Activated T-cell treated with anti-CD3 and anti-CD28 coated beads, Interleukin-2, amount 50 U/mL, for 4 hours (primary cell): ENCODE results near the gene AASS. TPM values are rescaled to one million over a fixed set of nuclear protein-coding genes. Genes with fewer than 3 reads are reported as not detected.

Experiments used
- ATAC-seq, 2 donors: fragments of 200-7000 bp; cut with Tn5 transposase; one replicate each; pipeline ENCODE4 v1.10.0; 2021
- DNase-seq: peaks from one replicate; pipeline ENCODE4 v3.0.0-alpha.2; 2020
- H3K27me3 Mint-ChIP-seq: one replicate; pipeline ENCODE4 v1.8.0; 2021; ENCODE audit warnings: low read depth, mixed read lengths
- H3K36me3 Mint-ChIP-seq: one replicate; pipeline ENCODE4 v1.8.0; 2022; ENCODE audit warnings: mixed read lengths; ENCODE audit not compliant: insufficient read depth
- H3K4me1 Mint-ChIP-seq: one replicate; pipeline ENCODE4 v1.8.0; 2021; ENCODE audit warnings: low read depth, mixed read lengths
- H3K4me3 Mint-ChIP-seq: one replicate; pipeline ENCODE4 v1.8.0; 2021; ENCODE audit warnings: mild to moderate bottlenecking, moderate library complexity, mixed read lengths
- H3K9me3 Mint-ChIP-seq: one replicate; pipeline ENCODE4 v1.8.0; 2021; ENCODE audit warnings: mixed read lengths
- total RNA-seq, 3 donors: library from RNA; stranded (reverse); gene quantifications; one replicate each; pipeline ENCODE4 v1.2.1, GENCODE V29; 2021

AASS gene
- total RNA-seq, 3 donors from 2014 or later = 0.65 to 0.90 (median 0.83) TPM

DNA sequence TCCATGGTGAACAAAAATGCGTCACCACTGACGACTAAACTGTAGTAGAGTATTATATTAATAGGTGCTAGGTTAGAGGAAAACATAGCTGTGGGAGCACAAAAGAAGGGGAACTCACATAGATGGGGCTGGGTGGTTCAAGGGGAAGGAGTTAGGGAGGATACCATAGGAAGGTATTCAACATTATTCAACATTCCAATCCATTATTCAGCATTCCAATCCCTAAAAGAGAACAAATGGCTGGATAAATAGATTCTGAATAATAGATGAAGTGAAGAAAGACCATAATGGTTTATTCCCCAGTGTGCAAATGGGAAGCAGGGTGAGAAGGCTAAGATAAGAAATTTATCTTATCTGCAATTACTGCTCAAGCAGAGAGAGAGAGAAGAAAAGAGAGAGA, 61.4 kb downstream of the AASS start:
- ATAC-seq (no peak), DNase-seq (no peak)
- Mint-ChIP-seq H3K4me1 (no peaks in the 10 kb centered on the region), H3K4me3 (no peak overlapping the region), H3K27me3 (no peaks in the 10 kb centered on the region), H3K9me3 (peaks cover 4% of the 10 kb centered on the region), H3K36me3 (no peaks in the 10 kb centered on the region)

DNA sequence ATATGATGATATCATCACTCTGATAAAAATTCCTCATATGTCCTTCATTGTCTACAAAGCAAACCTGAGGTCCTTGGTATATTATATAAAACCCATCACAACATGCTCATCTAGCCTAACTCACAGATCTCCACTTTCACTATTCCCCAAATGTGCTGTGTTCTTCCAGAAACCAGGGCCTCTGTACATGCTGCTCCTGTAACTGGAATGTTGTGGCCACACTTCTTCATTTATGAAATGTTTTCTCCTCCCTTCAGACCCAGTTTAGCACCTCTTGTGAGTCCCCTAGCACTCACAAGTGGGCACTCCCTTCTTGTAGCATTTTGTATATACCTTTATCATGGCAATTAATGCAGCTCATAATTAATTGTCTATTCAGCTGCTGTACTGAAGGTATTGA, 61.9 kb downstream of the AASS start:
- Mint-ChIP-seq H3K36me3 (no peaks in the 10 kb centered on the region), H3K27me3 (no peaks in the 10 kb centered on the region), H3K4me1 (no peaks in the 10 kb centered on the region), H3K9me3 (peaks cover 4% of the 10 kb centered on the region), H3K4me3 (no peak overlapping the region)
- DNase-seq = no peak
- no peak for ATAC-seq

DNA sequence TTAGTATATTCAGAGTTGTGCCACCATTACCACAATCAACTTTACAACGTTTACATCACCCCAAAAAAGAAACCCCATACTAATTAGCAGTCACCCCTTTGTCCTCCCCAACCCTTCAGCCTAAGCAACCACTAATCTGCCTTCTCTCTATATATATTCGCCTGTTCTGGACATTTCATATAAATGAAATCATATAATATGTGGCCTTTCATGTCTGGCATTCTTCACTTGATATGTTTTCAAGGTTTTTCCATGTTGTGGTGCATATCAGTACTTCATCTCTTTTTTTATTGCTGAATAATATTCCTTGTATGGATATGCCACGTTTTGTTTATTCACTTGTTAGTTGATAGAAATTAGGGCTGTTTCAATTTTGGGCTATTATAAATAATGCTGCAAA, 70.4 kb downstream of the AASS start:
- Mint-ChIP-seq H3K36me3 (peaks cover 1% of the 10 kb centered on the region), H3K4me3 (no peak overlapping the region), H3K4me1 (no peaks in the 10 kb centered on the region), H3K9me3 (peaks cover 9% of the 10 kb centered on the region), H3K27me3 (no peaks in the 10 kb centered on the region)
- no peak for DNase-seq
- no peak for ATAC-seq

DNA sequence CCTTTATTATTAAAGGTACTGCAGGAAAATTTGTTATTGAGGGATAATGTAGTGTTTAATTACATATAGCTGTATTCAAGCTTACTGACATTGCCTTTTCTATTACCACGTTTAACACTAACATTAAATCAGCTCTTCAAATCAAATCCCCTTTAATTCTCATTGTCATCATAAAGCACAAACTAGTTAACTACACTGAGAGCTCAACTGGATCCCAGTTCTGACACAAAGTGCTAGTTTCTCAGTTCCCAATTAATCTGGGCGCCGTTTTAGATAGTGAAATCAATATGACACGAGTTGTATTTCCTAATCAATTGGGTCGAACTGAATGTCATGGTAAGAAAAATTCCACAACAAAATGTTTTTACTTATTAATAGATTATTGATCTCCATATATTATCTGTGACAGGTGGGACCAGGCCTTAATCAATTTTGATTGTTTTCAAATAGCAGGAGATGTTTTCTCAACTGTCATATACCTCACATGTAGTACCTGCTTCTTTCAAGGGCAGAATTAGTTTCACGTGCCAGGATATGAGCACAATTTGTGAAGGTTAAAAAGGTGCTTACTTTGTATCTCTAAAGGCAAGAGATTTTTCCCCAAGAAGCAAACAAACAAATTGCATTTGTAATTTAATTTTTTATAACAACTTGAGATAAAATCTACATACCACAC, 71.0 kb downstream of the AASS start:
- Mint-ChIP-seq H3K27me3 (no peaks in the 10 kb centered on the region), H3K9me3 (peaks cover 7% of the 10 kb centered on the region), H3K4me3 (no peak overlapping the region), H3K36me3 (peaks cover 1% of the 10 kb centered on the region), H3K4me1 (no peaks in the 10 kb centered on the region)
- ATAC-seq = no peak
- no peak for DNase-seq

DNA sequence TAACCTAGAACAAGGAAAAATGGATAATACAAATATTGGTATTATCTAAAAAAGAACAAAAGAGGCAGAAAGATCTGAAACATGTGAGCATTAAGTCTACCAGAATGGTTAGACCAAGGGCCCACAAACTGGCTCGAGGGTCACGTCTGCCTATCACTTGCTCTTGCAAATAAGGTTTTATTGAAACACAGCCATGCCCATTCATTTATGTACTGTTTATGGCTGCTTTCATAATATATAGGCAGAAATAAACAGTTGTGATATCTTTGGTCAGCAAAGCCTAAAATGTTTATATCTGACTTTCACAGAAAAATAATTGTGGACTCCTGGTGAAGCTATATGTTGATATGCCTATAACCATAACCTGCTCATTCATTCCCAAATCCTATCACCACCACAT, 71.8 kb downstream of the AASS start:
- ATAC-seq (no peak), DNase-seq (no peak)
- H3K27me3 Mint-ChIP-seq = no peaks in the 10 kb centered on the region
- H3K36me3 Mint-ChIP-seq = peaks cover 1% of the 10 kb centered on the region
- no peaks in the 10 kb centered on the region for H3K4me1 Mint-ChIP-seq
- H3K4me3 Mint-ChIP-seq = no peak overlapping the region
- H3K9me3 Mint-ChIP-seq = peaks cover 7% of the 10 kb centered on the region

DNA sequence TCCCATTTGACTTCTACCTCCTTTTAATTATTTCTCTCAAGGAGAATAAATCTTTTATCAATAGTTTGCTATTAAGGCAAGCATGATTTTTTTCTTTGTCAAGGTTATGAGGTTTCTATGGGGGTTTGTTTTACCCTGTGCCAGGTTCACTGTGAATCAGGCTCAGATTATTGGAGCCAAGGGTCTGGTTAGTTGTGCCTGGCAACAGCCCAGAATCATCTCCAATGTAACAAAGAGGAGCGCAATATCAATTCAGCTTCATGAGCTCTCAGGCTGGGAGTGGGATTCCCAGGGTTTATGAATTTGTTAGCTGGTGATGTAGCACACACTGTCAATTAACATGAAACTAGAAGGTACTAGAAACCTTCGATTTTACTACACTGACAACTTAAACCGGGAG, 73.2 kb downstream of the AASS start:
- peaks cover 1% of the 10 kb centered on the region for H3K36me3 Mint-ChIP-seq
- no peaks in the 10 kb centered on the region for H3K27me3 Mint-ChIP-seq
- no peaks in the 10 kb centered on the region for H3K4me1 Mint-ChIP-seq
- ATAC-seq = no peak
- H3K9me3 Mint-ChIP-seq = peaks cover 7% of the 10 kb centered on the region
- DNase-seq = no peak
- no peak overlapping the region for H3K4me3 Mint-ChIP-seq

DNA sequence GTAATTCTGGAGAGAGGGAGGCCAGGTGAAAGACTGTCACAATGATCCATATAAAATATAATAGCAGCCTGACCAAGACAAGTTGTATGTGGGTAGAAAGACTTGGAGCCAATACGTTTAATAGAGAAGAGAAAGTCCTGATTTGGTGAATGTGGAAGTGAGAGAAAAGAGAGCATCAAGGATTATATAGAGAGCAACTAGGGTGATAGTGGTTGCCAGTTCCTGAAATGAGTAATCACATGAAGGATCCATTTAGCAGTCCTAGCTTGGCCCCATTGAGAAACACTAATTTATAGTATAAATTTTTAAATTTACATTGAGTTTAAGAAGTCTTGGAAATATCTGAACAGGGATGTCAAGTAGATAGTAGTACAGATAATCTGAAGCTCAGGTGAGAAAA, 74.0 kb downstream of the AASS start:
- H3K9me3 Mint-ChIP-seq = peaks cover 3% of the 10 kb centered on the region
- H3K4me3 Mint-ChIP-seq = no peak overlapping the region
- no peaks in the 10 kb centered on the region for H3K27me3 Mint-ChIP-seq
- DNase-seq = no peak
- no peaks in the 10 kb centered on the region for H3K36me3 Mint-ChIP-seq
- ATAC-seq = no peak
- no peaks in the 10 kb centered on the region for H3K4me1 Mint-ChIP-seq

DNA sequence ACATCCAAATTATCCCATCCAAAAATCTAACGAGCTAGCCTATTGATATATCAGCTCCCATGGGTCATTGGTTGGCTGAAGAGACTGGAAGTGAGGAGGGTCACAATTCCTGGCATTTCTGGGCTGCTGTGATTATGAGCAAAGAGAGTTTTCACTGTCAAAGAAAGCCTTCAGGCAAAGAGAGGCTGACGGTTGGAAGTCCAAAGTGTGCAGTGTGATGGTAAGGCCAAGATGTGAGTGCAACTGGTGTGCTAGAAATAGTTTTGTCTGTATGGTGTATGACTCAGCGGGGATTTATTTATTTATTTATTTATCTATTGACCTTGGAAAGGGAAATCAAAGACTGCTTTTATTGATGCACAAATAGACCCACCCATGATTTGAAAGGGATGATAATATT, 75.0 kb downstream of the AASS start:
- H3K4me3 Mint-ChIP-seq = no peak overlapping the region
- peaks cover 3% of the 10 kb centered on the region for H3K9me3 Mint-ChIP-seq
- no peak for DNase-seq
- no peaks in the 10 kb centered on the region for H3K27me3 Mint-ChIP-seq
- H3K4me1 Mint-ChIP-seq = no peaks in the 10 kb centered on the region
- no peaks in the 10 kb centered on the region for H3K36me3 Mint-ChIP-seq
- ATAC-seq = no peak

DNA sequence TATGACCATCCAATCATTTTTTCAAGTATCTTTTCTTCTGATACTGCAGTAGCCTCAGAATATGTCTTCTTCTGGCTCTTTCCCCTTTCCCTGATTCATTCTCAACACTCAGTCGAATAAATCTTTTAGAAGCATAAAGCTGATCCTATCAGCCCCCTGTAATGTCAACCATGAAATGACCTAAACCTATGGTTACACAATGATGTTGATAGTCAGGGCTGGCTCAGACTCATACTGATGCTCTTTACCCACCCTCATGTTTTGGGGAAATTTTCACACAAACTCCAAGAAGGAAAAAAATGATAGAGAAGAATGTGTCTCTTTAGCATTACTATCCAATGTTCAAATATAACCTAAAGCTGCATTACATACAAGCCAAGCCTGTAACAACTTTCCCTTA, 76.0 kb downstream of the AASS start:
- Mint-ChIP-seq H3K36me3 (no peaks in the 10 kb centered on the region), H3K27me3 (no peaks in the 10 kb centered on the region), H3K9me3 (peaks cover 3% of the 10 kb centered on the region), H3K4me3 (no peak overlapping the region), H3K4me1 (no peaks in the 10 kb centered on the region)
- ATAC-seq (no peak), DNase-seq (no peak)

DNA sequence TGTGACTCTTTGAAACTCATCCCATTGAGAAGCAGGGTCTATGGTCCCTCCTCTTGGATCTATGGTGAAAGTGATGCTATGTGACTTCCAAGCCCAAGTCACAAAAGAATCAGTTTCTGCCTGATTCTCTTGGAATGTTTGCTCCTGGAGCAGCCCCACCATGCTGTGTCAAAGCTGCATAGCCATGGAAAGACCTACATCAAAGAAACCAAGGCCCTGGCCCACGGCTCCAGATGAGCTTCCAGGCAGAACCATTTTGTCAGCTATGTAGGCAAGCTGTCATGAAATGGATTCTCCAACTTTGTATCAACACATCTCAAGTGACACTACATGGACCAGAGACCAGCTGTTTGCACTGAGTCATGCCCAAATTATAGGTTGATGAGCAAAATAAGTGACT, 77.0 kb downstream of the AASS start:
- Mint-ChIP-seq H3K4me1 (no peaks in the 10 kb centered on the region), H3K27me3 (no peaks in the 10 kb centered on the region), H3K4me3 (no peak overlapping the region), H3K36me3 (no peaks in the 10 kb centered on the region), H3K9me3 (peaks cover 3% of the 10 kb centered on the region)
- DNase-seq (no peak), ATAC-seq (no peak)

DNA sequence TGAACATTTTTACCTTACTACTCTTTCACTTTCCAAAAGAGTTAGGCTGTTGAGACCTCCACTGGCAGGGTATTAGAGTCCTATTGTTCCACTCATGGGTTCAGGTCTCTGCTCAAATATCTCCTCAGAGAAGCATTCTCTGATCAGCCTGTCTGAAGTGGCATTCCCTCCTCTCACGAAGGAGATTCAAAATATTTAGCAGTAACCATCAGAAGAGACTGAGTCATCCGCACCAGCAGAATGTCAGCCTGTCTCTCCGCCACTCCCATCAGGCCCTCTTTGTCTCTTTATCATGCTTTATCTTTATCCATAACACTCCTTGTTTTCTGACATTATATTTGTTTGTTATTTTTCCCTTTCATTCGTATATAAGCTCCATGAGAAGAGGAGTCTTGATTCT, 79.1 kb downstream of the AASS start:
- Mint-ChIP-seq H3K9me3 (peaks cover 3% of the 10 kb centered on the region), H3K36me3 (no peaks in the 10 kb centered on the region), H3K27me3 (no peaks in the 10 kb centered on the region), H3K4me3 (no peak overlapping the region), H3K4me1 (no peaks in the 10 kb centered on the region)
- ATAC-seq = no peak
- no peak for DNase-seq

DNA sequence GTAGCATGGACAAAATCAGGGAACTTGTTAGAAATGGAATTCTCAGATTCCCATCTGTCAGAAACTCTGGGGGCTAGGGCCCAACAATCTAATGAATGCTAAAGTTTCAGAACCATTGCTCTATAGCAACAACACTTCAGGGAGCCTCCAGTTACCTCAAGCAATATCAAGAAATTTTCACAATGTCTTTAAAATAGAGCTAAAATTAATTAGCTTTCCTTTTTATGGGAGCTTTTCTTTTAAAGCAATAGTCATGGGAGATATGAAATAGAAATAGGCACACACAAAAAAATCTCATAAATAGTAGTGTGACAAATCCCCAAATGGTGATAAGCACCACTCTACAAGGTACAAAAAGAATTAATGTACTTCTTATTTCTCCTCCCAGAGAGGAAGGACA, 80.9 kb downstream of the AASS start:
- no peak for ATAC-seq
- H3K4me1 Mint-ChIP-seq = no peaks in the 10 kb centered on the region
- H3K27me3 Mint-ChIP-seq = no peaks in the 10 kb centered on the region

DNA sequence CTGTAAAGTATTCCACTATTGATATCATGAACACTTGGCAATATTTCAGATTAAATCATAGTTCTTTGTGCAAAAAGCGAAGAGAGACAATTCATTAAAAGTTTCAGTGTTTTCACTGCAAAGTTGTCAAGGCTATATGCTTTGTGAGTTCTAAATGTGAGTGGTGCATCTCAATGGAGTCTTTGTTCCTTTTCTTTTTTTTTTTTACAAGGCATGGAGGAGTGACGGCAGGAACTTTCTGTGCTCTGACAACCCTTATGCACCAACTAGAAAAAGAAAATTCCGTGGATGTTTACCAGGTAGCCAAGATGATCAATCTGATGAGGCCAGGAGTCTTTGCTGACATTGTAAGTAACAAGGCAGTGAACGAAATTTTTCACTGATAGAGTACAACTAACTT, 84.5 kb downstream of the AASS start:
- ATAC-seq = no peak
- no peaks in the 10 kb centered on the region for H3K4me1 Mint-ChIP-seq
- H3K4me3 Mint-ChIP-seq = no peak overlapping the region
- no peak for DNase-seq
- no peaks in the 10 kb centered on the region for H3K27me3 Mint-ChIP-seq
- H3K36me3 Mint-ChIP-seq = no peaks in the 10 kb centered on the region
- H3K9me3 Mint-ChIP-seq = no peaks in the 10 kb centered on the region

More for the DNA sequence above, 80.9 kb downstream of the AASS start:
- DNase-seq = no peak
- no peaks in the 10 kb centered on the region for H3K36me3 Mint-ChIP-seq
- H3K4me3 Mint-ChIP-seq = no peak overlapping the region
- H3K9me3 Mint-ChIP-seq = no peaks in the 10 kb centered on the region

DNA sequence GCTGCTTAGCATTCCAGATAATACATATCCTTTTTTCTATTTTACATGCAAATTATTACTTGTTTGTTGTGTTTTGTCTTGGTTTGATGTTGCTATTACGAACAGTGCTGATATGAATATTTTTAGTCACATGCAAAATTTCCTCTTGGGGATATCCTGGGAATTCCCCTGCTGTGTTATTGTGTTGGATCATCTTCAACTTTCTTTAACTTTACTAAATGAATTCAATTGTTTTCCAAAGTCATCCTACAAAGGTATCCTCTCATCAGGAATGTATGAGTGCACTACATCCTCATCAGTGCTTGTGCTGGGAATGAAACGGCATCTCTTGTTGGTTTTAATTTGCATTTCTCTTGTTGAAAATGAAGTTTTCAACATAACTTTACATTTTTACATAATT, 87.1 kb downstream of the AASS start:
- no peak for ATAC-seq
- no peaks in the 10 kb centered on the region for H3K9me3 Mint-ChIP-seq
- H3K27me3 Mint-ChIP-seq = no peaks in the 10 kb centered on the region
- H3K4me1 Mint-ChIP-seq = no peaks in the 10 kb centered on the region
- DNase-seq = no peak
- H3K36me3 Mint-ChIP-seq = no peaks in the 10 kb centered on the region
- no peak overlapping the region for H3K4me3 Mint-ChIP-seq

DNA sequence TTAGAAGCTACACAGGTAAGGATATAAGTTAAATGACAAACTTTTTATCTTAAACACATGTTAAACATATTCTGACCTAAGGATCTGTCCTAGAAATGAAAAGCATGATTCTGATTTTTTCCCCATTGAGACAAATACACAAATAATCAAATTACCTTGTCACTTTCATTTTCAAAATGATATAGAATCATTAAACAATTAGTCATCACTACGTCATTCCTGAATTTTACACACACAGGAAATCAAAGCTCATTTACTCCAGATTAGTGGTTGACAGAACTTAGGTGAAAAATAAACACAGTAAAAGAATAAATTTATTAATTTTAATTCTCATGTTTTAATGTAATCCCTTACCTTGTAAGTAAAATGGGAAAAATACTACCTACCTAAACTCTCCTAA, 89.0 kb downstream of the AASS start:
- ATAC-seq (no peak), DNase-seq (no peak)
- no peaks in the 10 kb centered on the region for H3K9me3 Mint-ChIP-seq
- no peaks in the 10 kb centered on the region for H3K4me1 Mint-ChIP-seq
- no peaks in the 10 kb centered on the region for H3K36me3 Mint-ChIP-seq
- no peak overlapping the region for H3K4me3 Mint-ChIP-seq
- no peaks in the 10 kb centered on the region for H3K27me3 Mint-ChIP-seq

DNA sequence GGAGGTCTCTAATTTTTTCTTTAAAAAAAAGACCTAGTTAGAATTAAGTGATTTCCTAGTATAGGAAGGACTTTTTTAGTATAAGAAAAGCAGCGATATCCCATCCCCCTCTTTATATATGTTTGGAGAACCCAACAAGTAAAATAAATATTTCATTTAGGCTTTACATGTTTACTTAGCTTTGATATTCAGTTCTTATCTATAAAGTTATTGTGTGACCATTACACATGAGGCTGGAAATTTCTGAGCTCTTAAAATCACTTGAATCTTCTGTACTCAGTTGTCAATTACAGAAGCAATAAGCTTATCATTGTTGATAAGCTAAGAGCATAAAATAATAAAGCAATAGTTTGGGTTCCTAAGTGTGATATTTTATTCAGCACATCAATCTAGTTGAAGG, 89.7 kb downstream of the AASS start:
- no peak for ATAC-seq

More for the DNA sequence above, 89.7 kb downstream of the AASS start:
- Mint-ChIP-seq H3K36me3 (no peaks in the 10 kb centered on the region), H3K4me3 (no peak overlapping the region), H3K27me3 (no peaks in the 10 kb centered on the region), H3K9me3 (no peaks in the 10 kb centered on the region), H3K4me1 (no peaks in the 10 kb centered on the region)
- DNase-seq = no peak
